ENCODE results near the gene P2RX2.

DNA sequence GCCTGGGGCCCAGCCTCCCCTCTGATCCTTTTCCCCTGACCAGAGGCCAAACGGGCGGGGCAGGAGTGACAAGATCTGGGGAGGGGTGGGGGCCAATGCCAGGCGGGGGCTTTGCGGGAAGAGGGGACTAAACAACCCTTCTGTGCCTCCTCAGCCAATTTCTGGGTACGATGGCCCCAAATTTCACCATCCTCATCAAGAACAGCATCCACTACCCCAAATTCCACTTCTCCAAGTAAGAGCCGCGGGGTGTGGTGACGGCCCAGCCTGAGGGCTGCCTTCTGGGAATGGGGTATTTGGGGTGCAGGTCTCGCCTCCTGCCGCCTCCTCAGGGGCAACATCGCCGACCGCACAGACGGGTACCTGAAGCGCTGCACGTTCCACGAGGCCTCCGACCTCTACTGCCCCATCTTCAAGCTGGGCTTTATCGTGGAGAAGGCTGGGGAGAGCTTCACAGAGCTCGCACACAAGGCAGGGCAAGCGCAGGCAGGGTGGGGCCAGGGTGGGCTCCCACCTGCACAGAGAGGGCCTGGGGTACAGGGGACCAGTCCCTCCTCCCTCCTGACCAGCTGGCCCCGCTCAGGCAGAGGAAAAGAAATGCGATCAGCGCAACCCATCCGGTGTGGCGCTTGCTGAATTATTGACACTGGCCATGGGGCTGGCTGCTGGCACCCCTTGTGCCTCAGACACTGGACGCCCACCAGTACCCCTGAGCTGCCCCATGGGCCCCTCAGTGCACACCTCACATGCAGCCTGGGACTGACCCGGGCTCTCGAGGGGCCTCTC, 1.7 kb downstream of the P2RX2 start:
- TF ChIP-seq, protein P1, sequence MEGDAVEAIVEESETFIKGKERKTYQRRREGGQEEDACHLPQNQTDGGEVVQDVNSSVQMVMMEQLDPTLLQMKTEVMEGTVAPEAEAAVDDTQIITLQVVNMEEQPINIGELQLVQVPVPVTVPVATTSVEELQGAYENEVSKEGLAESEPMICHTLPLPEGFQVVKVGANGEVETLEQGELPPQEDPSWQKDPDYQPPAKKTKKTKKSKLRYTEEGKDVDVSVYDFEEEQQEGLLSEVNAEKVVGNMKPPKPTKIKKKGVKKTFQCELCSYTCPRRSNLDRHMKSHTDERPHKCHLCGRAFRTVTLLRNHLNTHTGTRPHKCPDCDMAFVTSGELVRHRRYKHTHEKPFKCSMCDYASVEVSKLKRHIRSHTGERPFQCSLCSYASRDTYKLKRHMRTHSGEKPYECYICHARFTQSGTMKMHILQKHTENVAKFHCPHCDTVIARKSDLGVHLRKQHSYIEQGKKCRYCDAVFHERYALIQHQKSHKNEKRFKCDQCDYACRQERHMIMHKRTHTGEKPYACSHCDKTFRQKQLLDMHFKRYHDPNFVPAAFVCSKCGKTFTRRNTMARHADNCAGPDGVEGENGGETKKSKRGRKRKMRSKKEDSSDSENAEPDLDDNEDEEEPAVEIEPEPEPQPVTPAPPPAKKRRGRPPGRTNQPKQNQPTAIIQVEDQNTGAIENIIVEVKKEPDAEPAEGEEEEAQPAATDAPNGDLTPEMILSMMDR (IDR thresholded peaks at IDR 0.05; ENCODE audit: poor library complexity) = no peak
- TF ChIP-seq EZH2 (IDR thresholded peaks at IDR 0.05; ENCODE audit: borderline replicate concordance) (no peak), EZH2phosphoT487 (IDR thresholded peaks at IDR 0.05; ENCODE audit: low read depth, severe bottlenecking, unreplicated experiment) (no peak)

Data from hepatocyte (in vitro differentiated cells).